Stimulated activated CD8-positive, alpha-beta memory T cell treated with anti-CD3 and anti-CD28 coated beads, Interleukin-12 subunit alpha, Interleukin-12 subunit beta, amount 100 ng/mL, for 4 hours (primary cell): ENCODE measurements around the gene PEX19.

Experiments
- DNase-seq: peaks from one replicate; pipeline ENCODE4 v3.0.0-alpha.2; 2020; ENCODE audit warnings: low read depth

The PEX19 gene

DNA sequence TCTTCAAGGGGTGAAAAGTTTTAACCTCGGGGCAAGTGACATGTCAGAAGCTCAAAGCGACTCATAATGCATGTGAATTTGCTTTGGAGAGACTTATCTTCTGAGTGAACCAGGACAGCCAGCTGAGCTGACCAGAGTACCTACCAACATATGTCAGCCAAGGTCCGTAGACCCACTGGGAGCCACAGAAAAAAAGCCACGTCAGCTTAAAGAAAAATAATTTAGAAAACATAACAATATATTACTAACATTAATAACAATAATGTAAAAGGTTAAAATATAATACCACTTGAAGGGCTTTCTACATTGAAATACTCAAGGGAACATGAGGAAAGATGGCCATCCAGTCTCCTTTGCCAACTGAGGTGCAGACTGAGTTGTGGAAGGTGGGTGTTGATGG lies 6.9 kb downstream of the PEX19 start:
- no peak for DNase-seq

DNA sequence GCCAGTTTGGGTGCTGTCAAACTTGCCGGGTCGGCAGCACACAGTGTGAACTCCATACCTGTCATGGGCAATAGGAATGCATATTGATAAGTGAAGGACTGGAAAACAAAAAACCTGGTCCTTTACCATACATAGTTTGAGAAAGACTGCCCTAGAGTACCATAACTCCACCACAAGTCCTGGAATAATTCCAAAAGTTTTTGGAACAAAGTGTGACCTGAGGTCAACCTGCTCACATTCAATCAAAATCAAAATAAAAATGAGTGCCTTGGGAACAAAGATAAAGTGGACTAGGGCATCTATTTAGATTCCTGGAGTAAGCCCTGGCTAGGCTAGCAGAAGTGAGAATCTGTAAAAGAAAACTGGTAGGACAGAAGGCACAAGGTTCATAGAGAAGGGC lies 7.6 kb downstream of the PEX19 start:
- no peak for DNase-seq

DNA sequence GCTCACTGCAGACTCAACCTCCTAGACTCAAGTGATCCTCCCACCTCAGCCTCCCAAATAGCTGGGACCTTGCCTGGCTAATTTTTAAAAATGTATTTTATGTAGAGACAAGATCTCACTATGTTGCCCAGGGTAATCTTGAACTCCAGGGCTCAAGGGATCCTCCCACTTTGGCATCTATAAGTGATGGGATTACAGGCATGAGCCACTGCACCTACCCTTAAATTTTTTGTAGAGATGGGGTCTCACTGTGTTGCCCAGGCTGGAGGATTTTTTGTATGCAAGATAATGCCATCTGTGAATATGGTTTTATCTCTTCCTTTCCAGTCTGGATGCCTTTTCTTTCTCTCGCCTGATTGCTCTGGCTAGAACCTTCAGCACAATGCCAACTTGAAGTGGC lies 13.9 kb downstream of the PEX19 start:
- no peak for DNase-seq

DNA sequence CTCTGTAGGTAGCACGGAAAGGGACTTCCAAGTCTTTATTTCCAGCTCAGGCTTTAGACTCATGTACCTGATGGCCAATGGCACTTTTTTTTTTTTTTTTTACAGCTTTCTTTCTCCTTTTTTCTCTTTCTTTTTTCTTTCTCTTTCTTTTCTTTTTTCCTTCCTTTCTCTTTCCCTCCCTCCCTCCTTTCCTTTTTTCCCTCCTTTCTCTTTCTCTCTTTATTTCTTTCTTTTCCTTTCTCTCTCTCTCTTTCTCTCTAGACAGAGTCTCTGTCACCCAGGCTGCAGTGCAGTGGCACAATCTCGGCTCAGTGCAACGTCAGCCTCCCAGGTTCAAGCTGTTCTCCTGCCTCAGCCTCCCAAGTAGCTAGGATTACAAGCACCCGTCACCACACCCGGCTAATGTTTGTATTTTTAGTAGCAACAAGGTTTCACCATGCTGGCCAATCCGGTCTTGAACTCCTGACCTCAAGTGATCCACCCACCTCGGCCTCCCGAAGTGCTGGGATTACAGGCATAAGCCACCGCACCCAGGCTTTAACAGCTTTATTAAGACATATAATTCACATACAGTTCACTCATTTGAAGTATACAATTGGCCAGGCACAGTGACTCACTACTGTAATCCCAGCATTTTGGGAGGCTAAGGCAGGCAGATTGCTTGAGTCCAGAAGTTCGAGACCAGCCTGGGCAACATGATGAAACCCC lies 17.5 kb downstream of the PEX19 start:
- DNase-seq, result no peak

GRCh38 chr1:160264795-160265307 lies 20.1 kb downstream of the PEX19 start:
- no peak for DNase-seq

- DNase-seq, result peak; percentile 94
Measured at GRCh38 chr1:160261893-160262794, 22.8 kb downstream of the PEX19 start, which contains the start of gene DCAF8. Gene DCAF8, minus strand, starts transcription at chr1:160262549. Its CDS starts 18,541 bp downstream, at chr1:160244008.

- peak; percentile 50 for DNase-seq
Measured at GRCh38 chr1:160261556-160261892, 23.4 kb downstream of the PEX19 start.

GRCh38 chr1:160260406-160261382 lies 24.2 kb downstream of the PEX19 start:
- DNase-seq, result no peak

GRCh38 chr1:160258177-160258798 lies 26.6 kb downstream of the PEX19 start:
- no peak for DNase-seq

- DNase-seq, result no peak
Measured at GRCh38 chr1:160257411-160258015, 27.4 kb downstream of the PEX19 start.

GRCh38 chr1:160256396-160257046 lies 28.4 kb downstream of the PEX19 start:
- DNase-seq, result no peak

DNA sequence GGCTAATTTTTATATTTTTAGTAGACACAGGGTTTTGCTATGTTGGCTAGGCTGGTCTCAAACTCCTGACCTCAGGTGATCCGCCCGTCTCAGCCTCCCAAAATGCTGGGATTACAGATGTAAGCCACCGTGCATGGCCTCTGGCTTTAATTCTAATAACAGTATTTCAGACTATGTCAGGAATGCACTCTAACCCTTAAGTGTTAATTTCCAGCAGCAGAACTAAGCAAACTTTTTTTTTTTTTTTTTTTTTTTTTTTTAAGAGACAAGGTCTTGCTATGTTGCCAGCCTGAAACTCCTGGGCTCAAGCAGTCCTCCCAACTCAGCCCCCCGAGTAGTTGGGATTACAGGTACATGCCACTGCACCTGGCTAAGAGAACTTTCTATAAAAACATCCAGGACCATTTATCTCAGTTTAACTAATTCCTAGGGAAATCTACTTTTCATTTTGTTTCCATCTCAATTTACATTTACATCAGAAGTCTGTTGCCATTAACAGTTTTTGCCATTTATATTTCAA lies 29.1 kb downstream of the PEX19 start:
- no peak for DNase-seq

DNA sequence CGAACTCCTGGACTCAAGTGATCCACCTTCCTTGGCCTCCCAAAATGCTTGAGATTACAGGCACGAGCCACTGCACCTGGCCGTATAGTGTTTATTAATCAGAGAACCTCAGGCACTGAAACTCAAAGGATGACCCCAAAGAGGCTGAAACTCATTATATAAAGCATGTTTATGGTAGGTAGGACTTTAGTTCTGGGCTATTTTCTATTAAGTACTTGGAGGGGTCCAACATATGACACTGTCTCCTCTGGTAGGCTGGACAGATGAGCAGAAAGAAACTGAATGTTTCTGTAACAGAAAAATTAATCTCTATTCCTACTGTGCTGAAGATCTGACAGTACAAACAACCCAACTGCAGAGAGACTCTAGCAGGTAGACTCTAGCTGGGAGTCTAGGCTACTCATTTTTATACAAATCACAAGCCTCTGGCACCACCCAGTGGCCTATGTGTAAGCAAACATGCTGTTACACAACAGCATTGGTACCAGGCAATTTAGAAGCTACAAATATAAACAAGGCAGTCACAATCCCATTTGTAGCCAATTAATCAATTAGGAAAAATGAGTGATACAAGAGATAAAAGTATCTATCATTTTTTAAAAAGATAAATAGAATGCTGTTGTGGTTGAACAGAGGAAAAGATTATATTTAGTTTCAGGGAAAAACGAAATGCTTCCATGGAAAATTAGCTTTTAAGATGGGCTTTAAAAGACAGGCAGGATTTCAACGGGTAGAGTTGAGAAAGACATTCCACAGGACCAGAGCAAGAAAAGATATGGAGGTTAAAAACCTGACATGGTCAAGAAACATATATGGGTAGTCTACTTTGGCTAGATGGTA lies 33.0 kb downstream of the PEX19 start:
- no peak for DNase-seq

DNA sequence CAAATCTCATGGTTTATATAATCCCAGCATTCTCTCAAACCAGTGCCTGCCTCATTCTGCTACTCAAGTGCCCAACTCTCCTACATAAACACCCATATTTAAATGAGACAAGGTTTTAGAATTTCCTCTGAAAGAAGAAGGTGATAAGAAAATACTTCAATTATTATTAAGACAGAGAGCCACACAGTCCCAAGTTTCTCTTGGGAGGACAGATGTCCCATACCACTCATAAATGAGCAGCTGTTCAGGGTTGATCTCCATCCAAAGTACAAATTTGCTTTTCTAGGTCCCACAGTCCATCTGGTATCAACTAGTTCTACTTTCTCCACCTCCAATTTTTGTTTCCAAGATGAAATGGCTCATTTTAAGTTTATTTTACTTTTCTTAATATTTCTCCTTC lies 33.9 kb downstream of the PEX19 start:
- DNase-seq, result no peak

GRCh38 chr1:160247053-160247452 lies 37.9 kb downstream of the PEX19 start:
- no peak for DNase-seq

DNA sequence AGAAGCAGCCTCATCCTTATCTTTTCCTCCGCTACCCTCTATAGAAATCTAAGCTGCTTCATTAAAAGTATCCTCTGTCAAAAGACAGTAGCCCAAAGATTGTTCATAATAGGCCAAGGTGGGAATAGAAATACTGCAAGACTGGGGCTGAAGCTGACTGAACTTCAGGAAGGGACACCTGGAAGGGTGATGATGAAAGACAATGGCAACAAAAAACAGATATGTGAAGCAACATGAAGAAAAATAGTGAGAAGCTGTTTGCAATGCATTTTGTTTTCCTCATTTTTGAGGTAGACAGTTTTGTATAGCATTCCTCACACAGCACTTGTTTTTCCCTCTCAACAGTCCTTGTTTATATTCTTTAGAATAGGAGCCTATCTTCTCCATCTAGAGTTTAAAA lies 39.5 kb downstream of the PEX19 start:
- no peak for DNase-seq

- DNase-seq, result no peak
Measured at GRCh38 chr1:160244209-160244608, 40.7 kb downstream of the PEX19 start.

DNA sequence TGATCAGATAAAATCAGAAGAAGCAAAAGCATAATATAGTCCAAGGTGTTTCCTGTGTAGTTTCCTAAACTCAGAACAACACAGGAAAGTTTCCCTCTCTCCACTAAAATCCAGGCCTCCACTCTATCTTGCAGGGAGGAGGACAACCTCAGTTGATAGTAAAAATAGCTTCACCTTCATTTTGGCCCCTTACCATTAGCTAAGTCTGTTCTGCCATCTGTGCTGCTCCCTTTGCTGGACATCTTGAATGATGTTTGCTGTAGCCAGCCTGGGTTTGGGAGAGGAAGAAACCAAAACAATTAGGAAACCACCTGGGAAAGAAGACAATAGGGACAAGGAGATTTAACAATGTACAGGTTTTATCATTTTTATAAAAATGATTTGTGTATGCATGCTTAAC lies 41.2 kb downstream of the PEX19 start:
- DNase-seq, result no peak

- no peak for DNase-seq
Measured at GRCh38 chr1:160239582-160240299, 45.2 kb downstream of the PEX19 start.
